ENCODE data around the gene NT5DC2.

NT5DC2 gene

DNA sequence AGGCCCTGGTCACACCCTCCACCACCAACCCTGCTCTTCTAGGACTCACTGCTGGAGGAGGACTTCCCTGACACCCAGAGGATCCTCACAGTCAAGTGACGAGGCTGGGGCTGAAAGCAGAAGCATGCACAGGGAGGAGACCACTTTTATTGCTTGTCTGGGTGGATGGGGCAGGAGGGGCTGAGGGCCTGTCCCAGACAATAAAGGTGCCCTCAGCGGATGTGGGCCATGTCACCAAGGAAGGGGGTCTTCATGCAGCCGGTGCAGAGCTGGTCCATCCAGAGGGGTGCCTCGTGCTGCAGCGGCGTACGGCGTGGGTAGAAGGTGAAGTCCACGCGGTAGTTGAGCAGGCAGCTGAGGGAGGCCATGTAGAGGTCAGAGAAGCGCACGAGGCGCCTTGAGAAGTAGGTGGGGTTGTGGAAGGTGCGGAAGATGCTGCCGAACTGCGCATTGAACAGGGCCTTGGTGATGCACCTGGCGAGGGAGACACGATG lies 9.4 kb downstream of the NT5DC2 start:
- DNase-seq = no peak

DNA sequence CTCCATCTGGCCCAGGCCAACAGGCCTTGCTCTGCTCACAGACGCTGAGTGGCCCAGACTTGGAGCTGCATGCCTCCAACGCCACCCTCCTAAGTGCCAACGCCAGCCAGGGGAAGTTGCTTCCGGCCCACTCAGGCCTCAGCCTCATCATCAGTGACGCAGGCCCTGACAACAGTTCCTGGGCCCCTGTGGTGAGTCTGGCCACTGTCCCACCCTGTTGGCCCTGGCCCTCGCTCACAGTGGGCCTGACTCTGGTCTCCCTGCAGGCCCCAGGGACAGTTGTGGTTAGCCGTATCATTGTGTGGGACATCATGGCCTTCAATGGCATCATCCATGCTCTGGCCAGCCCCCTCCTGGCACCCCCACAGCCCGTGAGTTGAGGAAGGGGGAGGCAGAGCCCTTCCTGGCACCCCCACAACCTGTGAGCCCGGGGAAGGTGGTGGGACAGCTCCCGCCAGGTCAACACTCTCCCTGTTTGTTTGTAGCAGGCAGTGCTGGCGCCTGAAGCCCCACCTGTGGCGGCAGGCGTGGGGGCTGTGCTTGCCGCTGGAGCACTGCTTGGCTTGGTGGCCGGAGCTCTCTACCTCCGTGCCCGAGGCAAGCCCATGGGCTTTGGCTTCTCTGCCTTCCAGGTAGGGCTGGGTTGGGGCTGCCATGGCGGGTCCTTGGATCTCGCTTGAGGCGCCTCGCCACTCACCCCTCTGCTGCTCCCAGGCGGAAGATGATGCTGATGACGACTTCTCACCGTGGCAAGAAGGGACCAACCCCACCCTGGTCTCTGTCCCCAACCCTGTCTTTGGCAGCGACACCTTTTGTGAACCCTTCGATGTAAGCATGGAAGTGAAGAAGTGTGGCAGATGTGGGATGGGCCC lies 10.0 kb downstream of the NT5DC2 start:
- no peak for DNase-seq

DNA sequence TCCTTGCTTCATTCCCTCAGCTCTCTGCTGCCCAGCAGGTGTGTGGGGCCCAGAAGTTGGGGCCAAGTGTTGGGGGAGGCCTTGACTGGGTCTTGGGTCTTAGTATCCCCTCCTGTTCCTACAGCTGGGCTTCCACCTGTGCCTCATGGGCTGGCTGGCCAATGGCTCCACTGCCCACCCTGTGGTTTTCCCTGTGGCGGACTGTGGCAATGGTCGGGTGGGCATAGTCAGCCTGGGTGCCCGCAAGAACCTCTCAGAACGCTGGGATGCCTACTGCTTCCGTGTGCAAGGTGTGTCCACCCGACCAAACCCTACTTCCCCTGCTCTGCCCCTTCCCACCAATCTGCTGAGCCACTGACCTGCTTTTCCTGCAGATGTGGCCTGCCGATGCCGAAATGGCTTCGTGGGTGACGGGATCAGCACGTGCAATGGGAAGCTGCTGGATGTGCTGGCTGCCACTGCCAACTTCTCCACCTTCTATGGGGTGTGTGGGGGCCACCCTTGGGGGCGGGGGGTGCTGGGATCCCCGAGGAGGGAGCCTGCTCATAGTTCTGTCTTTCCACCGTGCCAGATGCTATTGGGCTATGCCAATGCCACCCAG lies 10.9 kb downstream of the NT5DC2 start:
- DNase-seq = no peak

DNA sequence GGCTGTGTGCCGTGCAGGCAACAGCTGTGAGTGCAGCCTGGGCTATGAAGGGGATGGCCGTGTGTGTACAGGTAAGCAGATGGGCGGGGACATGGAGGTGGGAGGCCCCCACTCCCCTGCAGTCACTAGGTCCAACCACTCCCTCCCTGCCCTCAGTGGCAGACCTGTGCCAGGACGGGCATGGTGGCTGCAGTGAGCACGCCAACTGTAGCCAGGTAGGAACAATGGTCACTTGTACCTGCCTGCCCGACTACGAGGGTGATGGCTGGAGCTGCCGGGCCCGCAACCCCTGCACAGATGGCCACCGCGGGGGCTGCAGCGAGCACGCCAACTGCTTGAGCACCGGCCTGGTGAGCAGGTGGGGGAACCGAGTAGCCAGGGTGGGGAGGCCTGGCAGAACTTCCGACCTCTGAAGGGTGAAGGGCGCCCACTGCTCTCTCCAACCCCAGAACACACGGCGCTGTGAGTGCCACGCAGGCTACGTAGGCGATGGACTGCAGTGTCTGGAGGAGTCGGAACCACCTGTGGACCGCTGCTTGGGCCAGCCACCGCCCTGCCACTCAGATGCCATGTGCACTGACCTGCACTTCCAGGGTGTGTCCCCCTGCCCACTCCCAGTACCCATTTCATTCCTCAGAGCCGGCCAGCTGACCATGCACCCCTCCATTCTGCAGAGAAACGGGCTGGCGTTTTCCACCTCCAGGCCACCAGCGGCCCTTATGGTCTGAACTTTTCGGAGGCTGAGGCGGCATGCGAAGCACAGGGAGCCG lies 11.6 kb downstream of the NT5DC2 start:
- no peak for DNase-seq

DNA sequence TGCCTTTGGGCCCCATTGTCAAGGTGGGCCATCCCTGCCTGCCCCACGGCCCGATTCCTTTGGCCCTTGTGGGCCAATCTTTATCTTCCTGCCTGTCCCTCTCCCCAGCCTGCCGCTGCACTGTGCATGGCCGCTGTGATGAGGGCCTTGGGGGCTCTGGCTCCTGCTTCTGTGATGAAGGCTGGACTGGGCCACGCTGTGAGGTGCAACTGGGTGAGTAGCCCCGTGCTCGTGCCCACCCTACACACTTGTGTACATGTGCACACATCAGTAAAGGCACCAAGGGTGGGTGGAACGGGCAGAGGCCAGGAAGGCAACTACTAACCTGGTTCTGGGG lies 12.2 kb downstream of the NT5DC2 start:
- no peak for DNase-seq

DNA sequence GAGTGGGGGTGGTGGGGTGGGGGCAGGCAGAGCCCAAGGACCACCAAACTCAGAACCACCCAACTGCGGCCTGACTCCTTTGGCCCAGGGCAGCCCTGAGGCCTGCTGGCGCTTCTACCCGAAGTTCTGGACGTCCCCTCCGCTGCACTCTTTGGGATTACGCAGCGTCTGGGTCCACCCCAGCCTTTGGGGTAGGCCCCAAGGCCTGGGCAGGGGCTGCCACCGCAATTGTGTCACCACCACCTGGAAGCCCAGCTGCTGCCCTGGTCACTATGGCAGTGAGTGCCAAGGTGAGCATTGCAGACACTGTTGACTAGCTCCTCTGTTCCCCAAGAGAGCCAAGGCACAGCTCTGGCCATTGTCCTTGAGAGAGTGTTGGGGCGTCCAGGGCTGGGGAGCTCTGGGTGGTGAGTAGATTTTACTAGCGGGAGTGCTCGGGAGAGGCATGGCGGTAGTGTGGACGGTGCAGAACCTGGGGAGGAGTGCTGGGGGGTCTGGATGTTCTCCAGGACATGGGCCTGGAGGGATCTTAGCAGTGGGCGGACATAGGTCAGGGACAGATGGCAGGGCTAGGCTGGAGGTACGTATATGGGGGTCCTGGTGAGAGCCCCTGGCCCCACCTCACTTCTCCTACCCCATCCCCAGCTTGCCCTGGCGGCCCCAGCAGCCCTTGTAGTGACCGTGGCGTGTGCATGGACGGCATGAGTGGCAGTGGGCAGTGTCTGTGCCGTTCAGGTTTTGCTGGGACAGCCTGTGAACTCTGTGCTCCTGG lies 12.8 kb downstream of the NT5DC2 start:
- no peak for DNase-seq

DNA sequence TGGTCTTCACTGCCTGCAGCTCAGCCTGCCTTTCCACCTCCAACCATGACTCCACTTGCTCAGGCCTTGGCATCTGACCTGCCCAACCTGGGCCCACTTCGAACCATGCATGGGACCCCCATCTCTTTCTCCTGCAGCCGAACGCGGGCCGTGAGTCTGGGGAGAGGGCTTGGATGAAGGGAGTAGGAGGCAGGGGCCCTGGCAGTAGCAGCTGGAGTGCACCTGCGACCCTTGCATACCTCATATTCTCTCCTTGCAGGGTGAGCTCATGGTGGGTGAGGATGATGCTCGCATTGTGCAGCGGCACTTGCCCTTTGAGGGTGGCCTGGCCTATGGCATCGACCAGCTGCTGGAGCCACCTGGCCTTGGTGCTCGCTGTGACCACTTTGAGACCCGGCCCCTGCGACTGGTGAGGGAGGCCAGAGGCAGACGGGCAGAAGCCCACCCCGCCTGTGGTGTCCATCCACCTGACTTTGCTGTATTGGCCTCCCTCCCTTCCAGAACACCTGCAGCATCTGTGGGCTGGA lies 13.5 kb downstream of the NT5DC2 start:
- no peak for DNase-seq

DNA sequence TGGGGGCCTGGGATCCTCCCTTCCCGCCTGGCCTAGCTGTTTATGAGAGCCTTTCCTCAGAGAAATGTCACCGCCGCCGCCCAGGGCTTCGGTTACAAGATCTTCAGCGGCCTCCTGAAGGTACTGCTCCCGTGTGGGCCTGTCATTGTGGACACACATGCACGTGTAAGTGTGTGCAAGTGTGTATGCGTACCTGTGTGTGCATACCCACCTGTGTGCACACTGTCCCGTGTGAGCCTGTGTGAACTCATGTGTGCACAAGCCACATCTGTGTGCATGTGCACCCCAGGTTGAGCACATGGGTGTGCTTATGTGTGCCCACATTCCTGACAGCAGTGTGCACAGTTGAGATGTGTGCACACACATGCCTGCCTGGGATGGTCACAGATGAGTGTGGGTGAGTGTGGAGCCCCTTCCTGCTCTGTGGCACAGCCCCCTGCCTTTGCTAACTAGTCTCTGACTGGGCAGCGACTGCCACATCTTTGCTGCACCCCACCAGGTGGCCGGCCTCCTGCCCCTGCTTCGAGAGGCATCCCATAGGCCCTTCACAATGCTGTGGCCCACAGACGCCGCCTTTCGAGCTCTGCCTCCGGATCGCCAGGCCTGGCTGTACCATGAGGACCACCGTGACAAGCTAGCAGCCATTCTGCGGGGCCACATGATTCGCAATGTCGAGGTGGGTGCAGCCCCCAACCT lies 14.1 kb downstream of the NT5DC2 start:
- no peak for DNase-seq

DNA sequence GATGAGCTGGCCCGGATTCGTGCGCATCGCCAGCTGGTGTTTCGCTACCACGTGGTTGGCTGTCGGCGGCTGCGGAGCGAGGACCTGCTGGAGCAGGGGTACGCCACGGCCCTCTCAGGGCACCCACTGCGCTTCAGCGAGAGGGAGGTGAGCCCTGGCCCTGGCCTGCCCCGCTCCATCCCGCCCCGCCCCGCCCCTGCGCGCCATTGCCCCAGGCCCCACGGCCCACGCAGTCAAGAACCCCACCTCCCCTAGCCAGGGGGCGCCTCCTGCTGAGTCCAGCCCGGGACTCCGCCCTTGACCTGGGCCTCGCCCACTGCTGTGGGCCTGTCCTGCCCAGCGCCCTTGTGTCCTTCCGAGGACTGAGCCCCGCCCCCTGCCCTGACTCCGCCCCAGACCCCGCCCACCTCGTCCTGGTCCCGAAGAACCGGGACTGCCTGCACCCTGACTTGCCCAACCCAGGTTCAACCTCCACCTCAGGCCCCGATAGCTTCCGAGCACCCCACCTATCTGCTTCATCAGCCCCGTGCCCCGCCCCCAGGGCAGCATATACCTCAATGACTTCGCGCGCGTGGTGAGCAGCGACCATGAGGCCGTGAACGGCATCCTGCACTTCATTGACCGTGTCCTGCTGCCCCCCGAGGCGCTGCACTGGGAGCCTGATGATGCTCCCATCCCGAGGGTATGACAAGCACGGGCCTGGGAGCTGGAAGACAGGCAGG lies 14.8 kb downstream of the NT5DC2 start:
- DNase-seq = no peak

DNA sequence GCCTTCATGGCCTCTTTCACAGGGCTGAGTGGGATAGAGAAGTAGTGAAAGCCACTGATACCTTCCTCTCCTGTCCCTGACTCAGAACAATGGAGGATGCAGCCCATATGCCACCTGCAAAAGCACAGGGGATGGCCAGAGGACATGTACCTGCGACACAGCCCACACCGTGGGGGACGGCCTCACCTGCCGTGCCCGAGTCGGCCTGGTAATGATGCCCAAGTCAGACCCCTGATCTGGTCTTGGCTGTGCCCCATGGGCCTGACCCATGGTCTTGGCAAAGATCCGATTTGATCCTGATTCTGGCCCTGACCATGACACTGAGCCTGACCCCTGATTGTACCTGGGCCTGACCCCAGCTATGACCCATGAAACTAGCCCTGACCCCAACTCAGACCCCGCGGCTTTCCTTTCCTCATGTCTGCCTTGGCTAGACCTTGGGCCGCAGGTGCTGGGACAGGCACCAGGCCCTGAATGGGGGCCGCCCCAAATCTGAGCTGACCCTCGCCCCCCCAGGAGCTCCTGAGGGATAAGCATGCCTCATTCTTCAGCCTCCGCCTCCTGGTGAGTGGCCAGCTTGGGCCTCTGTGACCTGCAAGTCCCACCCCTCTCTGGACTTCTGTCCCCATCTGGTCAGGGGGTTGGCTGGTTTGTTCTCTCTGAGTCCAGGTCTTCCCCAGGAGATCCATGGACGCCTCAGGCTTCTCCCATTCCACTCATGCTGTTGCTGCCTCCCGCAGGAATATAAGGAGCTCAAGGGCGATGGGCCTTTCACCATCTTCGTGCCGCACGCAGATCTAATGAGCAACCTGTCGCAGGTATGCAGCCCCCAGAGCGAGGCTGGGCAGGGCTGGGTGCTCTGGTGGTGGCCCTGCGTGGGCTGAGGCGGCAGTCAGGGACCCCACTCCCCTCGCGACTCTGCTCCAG lies 15.6 kb downstream of the NT5DC2 start:
- no peak for DNase-seq

DNA sequence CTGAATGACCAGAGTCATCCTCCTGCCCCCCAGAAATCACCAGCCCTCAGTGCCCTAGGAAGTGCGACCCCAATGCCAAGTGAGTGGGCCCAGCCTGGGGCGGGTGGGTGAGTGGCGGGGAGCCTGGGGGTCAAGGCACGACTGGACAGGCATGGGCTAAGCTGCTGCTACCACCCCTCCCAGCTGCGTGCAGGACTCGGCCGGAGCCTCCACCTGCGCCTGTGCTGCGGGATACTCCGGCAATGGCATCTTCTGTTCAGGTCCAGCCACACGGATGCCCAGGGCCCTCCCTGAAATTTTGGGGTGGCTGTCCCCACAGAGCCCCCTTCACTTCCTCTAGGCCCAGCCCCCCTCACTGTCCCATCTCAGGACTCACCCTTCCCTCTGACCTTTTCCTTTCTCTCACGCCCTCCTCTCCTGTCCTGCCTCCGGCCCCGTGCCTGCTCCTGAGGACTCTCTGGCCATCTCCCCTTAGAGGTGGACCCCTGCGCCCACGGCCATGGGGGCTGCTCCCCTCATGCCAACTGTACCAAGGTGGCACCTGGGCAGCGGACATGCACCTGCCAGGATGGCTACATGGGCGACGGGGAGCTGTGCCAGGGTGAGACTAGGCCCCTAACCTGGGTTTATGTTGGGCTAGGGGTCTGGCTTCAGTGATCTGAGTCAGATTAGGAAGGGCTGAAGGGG lies 17.0 kb downstream of the NT5DC2 start:
- DNase-seq = no peak

DNA sequence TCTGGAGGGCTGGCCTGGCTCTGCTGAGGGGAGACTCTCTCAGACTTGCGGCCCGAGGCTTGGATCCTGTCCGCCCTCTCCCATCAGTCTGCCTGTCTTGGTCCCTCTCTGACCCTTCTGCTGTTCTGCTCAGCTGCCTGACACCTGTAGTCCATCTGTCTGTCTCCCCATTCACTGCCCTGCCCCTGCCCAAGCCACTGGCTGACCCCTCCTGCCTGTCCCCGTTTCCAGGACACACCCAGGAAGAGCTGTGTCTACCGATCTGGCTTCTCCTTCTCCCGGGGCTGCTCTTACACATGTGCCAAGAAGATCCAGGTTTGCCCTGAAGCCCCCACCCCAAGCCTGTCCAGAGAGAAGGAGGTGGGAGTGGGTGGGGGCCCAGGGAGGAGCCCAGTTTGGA lies 18.5 kb downstream of the NT5DC2 start:
- DNase-seq = no peak

DNA sequence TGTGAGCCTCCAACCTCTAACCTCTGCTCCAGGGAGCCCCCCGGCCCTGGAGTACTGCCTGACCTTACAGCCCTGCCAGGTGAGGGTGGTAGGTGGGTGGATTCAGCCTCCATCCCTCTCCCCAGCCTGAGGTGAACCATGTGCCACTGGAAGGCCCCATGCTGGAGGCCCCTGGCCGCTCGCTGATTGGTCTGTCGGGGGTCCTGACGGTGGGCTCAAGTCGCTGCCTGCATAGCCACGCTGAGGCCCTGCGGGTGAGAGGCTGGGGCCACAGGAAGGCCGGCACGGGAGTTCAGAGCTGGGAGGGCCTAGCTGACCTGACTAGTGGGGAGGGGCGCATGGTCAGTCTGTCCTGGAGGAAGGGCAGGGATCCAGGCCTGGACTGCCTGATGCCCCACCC lies 19.1 kb downstream of the NT5DC2 start:
- DNase-seq = no peak

DNA sequence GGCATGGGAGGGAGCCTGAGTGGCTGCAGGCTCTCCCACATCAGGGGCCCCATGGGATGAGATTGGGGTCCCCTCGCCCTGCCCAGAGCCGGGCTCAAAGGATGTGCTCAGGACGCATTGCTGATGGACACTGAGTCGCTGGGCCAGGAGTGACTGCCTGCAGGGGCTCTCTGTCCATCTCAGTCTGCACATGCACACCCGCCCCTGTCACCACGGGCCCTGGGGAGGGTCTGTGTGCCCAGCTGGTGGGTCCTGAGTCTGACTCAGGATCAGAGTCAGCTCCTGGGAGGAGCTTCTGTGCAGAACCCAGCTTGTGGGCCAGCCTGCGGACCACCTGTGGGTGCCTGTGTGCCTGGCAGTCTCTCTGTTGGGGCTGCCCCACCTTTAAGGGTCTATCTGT lies 20.4 kb downstream of the NT5DC2 start:
- DNase-seq = no peak

DNA sequence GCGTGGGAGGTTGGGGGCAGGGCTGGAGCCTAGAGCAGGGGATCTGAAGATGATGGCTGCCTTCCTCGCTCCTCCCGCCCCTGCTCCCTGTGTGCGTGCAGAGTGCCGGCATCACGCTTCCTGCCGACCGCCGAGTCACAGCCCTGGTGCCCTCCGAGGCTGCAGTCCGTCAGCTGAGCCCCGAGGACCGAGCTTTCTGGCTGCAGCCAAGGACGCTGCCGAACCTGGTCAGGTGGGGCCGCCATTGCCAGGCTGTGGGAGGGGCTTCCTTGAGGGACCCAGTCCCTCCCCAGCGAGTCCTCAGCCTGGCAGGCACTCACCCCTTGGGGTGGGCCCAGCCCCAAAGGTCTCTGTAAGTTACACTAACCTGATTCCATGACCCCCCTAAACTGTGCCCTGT lies 20.9 kb downstream of the NT5DC2 start:
- DNase-seq = no peak

DNA sequence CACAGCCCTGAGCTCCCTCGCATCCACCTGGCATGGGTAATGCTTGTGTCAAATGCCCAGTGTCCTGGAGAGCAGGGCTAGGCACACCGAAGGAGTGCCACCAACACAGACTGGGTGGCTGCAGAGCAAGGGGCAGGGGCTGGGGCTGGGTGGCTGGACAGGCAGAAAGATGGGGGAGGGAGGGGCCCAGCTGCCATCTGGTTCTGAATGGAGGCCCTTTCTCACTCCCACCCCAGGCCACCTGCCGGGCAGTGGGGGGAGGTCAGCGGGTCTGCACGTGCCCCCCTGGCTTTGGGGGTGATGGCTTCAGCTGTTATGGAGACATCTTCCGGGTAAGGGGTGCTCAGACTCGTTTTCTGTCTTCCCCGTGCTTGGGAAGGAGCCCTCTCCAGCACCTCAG lies 21.6 kb downstream of the NT5DC2 start:
- DNase-seq = no peak

DNA sequence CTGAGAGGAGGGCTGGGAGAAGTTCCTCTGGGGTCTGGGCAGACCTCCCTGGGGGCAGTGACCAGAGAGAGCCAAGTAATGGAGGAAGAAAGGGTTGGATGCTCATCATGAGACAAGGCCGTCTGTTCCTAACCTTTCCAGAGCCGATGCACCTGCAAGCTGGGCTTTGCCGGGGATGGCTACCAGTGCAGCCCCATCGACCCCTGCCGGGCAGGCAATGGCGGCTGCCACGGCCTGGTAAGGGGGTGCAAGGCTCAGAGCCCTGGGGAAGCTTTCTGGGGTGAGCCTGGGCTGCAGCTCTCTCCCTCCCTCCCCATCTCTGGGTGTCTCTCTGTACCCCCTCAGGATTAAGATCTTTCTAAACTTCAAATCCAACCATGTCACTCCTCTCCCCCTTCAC lies 22.1 kb downstream of the NT5DC2 start:
- no peak for DNase-seq

DNA sequence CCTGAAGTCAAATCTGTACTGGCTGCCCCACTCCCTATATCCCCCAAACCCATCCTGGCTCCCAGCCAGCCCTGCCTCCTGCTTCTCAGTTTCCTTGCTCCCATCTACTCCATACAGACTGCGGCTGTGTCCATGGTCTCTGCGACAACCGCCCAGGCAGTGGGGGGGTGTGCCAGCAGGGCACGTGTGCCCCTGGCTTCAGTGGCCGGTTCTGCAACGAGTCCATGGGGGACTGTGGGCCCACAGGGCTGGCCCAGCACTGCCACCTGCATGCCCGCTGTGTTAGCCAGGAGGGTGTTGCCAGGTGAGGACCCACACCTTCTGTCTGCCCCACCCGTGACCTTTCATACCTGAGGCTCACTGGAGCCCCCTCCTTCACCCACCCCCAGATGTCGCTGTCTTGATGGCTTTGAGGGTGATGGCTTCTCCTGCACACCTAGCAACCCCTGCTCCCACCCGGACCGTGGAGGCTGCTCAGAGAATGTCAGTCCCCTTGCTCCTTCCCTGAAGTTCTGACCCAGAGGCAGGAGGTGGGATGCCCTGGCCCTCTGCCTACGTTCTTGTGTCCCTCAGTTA lies 23.8 kb downstream of the NT5DC2 start:
- no peak for DNase-seq

DNA sequence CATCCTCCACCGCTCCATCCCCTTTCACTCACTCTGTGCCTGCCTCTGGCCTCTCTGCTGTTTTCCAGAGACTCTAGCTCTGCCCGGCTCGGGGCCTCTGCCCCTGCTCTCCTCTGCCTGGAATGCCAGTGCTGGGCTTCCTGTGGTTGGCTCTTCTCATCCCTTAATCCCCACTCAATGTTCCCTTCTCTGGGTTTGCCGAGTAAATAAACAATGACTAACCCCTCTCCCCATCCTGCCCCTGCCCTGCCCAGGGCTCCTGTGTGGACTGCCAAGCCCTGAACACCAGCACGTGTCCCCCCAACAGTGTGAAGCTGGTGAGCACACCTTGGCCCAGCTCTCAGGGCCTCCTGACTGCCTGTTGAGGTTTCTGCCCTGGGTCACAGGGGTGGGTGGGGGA lies 26.3 kb downstream of the NT5DC2 start:
- no peak for DNase-seq

Data from DMS 273 treated with DMSO at 0.1 percent for 48 hours (cell line).